Caco-2 (cell line): ENCODE measurements around the gene LMX1B. TPM values are rescaled to one million over a fixed set of nuclear protein-coding genes. Genes with fewer than 3 reads are reported as not detected.
A peak's percentile ranks its signal among the peaks of the same experiment; 100 is the strongest.
"Not testable (repeated sequence)": the region's sequence is repeated elsewhere in the genome, so short reads cannot be mapped to it uniquely, and the experiment has no call there.

ENCODE experiments used
- BruUV-seq: library from RNA; stranded (reverse); fragments of 400-500 nt; replicated peaks from 2 replicates; lab custom pipeline; 2021; lab: Mats Ljungman, UMichigan
- CTCF ChIA-PET: fragments of 300-600 bp; sonication (Branson Sonifier 250); formaldehyde crosslinking; loops from one replicate; lab custom pipeline; 2022; ENCODE audit warnings: antibody characterized with exemption; lab: Charles Lee
- POLR2A ChIA-PET: fragments of 300-600 bp; sonication (Branson Sonifier 250); formaldehyde crosslinking; loops from one replicate; lab custom pipeline; 2022; ENCODE audit warnings: antibody characterized with exemption; lab: Charles Lee
- DNase-seq, 2 experiments: peaks; one replicate each; pipeline versions ENCODE4 v3.0.0 to v3.0.0-alpha.2; 2020 to 2022
- H3K27me3 ChIP-seq: replicated peaks from 2 replicates; pipeline ENCODE4 v1.6.0; 2011; ENCODE audit warnings: low read length; ENCODE audit not compliant: control insufficient read depth, insufficient read depth
- H3K36me3 ChIP-seq: 2 replicates; pipeline ENCODE4 v1.5.1; 2011; ENCODE audit warnings: low read length; ENCODE audit not compliant: control insufficient read depth, insufficient read depth
- H3K4me1 ChIP-seq: fragments of 250-450 bp; sonication (Bioruptor Pico); 2 replicates; pipeline ENCODE4 v1.5.1; 2020; ENCODE audit warnings: mild to moderate bottlenecking
- H3K4me3 ChIP-seq: 2 replicates; pipeline ENCODE4 v1.5.1; 2011; ENCODE audit warnings: low read depth, mild to moderate bottlenecking, control low read depth, low read length
- H3K9me3 ChIP-seq: fragments of 250-450 bp; sonication (Bioruptor Pico); 2 replicates; pipeline ENCODE4 v1.5.1; 2020; ENCODE audit warnings: mild to moderate bottlenecking, moderate library complexity
- H3K27ac Mint-ChIP-seq: one replicate; pipeline ENCODE4 v1.8.0; 2022; ENCODE audit warnings: mixed read lengths; ENCODE audit not compliant: unreplicated experiment
- H3K27me3 Mint-ChIP-seq: one replicate; pipeline ENCODE4 v1.8.0; 2022; ENCODE audit warnings: mixed read lengths; ENCODE audit not compliant: insufficient read depth, unreplicated experiment
- H3K36me3 Mint-ChIP-seq: one replicate; pipeline ENCODE4 v1.8.0; 2022; ENCODE audit warnings: mild to moderate bottlenecking, mixed read lengths; ENCODE audit not compliant: insufficient read depth, unreplicated experiment
- H3K4me1 Mint-ChIP-seq: one replicate; pipeline ENCODE4 v1.8.0; 2022; ENCODE audit warnings: low read depth, mixed read lengths; ENCODE audit not compliant: unreplicated experiment
- H3K4me3 Mint-ChIP-seq: one replicate; pipeline ENCODE4 v1.8.0; 2022; ENCODE audit warnings: mild to moderate bottlenecking, moderate library complexity, mixed read lengths; ENCODE audit not compliant: unreplicated experiment
- H3K9me3 Mint-ChIP-seq: one replicate; pipeline ENCODE4 v1.8.0; 2022; ENCODE audit warnings: mixed read lengths; ENCODE audit not compliant: unreplicated experiment
- intact Hi-C: fragments of 100-400 bp; cut with micrococcal nuclease; formaldehyde crosslinking; loops from one replicate; pipeline ENCODE4 v1.10.0; 2022; ENCODE audit not compliant: unreplicated experiment
- total RNA-seq: library from RNA; stranded (reverse); gene quantifications from 2 replicates; pipeline ENCODE4 v1.2.3, GENCODE V29; 2022
- TF ChIP-seq, protein P1 (sequence below), 2 experiments: fragments of 200-600 bp in 1 of 2; IDR thresholded peaks; 1 replicate in 1 of 2; 2 replicates in 1 of 2; pipeline versions ENCODE4 v1.5.1 to v1.8.0; 2011 to 2022; ENCODE audit warnings: antibody characterized with exemption in 1 of 2, control low read depth in 1 of 2, inconsistent platforms in 1 of 2, low read depth in 1 of 2, low read length in 1 of 2, mild to moderate bottlenecking in 1 of 2, moderate library complexity in 1 of 2; ENCODE audit not compliant: insufficient read depth in 1 of 2, severe bottlenecking in 1 of 2, unreplicated experiment in 1 of 2

Gene LMX1B
- total RNA-seq, 1 experiment from 2014 or later, result 17.0 TPM

DNA sequence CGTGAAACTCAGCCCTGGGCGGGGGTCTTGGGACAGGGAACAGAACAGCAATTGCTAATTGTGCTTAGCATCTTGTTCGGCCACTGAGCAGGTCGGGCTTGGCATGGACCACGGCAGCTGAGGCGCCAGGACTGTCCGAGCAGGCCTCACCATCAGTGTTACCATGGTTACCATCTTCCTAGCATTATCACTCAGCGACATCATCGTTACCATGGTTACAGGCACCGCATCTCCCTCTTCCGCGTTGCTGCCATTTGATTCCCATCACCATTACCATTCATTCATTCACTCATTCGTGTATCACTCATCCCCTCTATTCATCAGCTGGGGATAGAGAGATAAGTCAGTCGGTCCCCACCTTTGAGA, 110.1 kb downstream of the LMX1B start:
- intact Hi-C loops, result no loop called here

DNA sequence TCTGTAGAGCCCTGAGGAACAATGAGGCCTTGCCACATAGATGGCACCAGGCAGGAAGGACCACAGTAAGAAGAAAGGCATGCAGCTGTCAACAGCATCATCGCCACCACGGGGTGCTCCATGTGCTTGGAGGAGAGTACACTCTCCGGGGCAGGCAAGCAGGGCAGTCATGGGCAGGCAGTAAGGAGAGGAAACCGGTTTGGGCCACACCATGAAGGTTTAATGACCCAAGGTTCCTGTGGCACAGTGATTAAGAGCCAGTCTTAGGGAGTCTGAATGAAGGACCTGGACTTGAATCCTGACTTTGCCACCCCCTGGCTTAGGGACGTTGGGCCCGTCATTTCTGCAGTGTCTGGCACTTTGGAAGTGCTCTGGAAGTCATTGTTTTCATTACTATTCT, 110.5 kb downstream of the LMX1B start:
- POLR2A ChIA-PET, result no interaction called here

More for the DNA sequence above, 110.1 kb downstream of the LMX1B start:
- Histone ChIP-seq H3K4me1 (0 out of 2 replicates have a peak, but pooled peaks cover 4% of the 10 kb centered on the region), H3K27me3 (no peaks in the 10 kb centered on the region), H3K4me3 (no peak overlapping the region), H3K36me3 (no peaks in the 10 kb centered on the region), H3K9me3 (peaks cover under 1% of the 10 kb centered on the region; the same call in 1 of the 2 replicates)
- ChIA-PET POLR2A (no interaction called here), CTCF (no interaction called here)
- no peaks in the 10 kb centered on the region for H3K36me3 Mint-ChIP-seq
- peaks cover 6% of the 10 kb centered on the region for H3K4me1 Mint-ChIP-seq
- no peak for DNase-seq
- TF ChIP-seq, protein P1, sequence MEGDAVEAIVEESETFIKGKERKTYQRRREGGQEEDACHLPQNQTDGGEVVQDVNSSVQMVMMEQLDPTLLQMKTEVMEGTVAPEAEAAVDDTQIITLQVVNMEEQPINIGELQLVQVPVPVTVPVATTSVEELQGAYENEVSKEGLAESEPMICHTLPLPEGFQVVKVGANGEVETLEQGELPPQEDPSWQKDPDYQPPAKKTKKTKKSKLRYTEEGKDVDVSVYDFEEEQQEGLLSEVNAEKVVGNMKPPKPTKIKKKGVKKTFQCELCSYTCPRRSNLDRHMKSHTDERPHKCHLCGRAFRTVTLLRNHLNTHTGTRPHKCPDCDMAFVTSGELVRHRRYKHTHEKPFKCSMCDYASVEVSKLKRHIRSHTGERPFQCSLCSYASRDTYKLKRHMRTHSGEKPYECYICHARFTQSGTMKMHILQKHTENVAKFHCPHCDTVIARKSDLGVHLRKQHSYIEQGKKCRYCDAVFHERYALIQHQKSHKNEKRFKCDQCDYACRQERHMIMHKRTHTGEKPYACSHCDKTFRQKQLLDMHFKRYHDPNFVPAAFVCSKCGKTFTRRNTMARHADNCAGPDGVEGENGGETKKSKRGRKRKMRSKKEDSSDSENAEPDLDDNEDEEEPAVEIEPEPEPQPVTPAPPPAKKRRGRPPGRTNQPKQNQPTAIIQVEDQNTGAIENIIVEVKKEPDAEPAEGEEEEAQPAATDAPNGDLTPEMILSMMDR (IDR thresholded peaks at IDR 0.05; ENCODE audit: insufficient read depth in 1 of 2, low read depth in 1 of 2, low read length in 1 of 2, severe bottlenecking in 1 of 2, unreplicated experiment in 1 of 2), result no peak
- H3K27ac Mint-ChIP-seq, result peak overlapping the region; percentile 33
- H3K4me3 Mint-ChIP-seq, result peak overlapping the region; percentile 76
- peaks cover 14% of the 10 kb centered on the region for H3K27me3 Mint-ChIP-seq
- BruUV-seq, result no TSS peak
- H3K9me3 Mint-ChIP-seq, result no peaks in the 10 kb centered on the region

DNA sequence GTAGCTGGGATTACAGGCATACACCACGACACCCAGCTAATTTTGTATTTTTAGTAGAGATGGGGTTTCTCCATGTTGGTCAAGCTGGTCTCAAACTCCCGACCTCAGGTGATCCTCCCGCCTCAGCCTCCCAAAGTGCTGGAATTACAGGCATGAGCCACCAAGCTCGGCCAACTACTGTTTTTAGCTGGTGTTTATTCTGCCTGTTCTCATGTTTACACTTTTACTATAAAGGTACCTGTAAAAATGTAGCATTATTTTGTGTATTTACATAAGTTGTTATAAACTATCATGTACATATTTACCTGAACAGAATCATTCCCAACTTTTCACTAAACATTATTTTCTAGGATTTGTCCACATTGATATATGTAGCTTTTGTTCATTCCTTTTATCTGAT, 111.8 kb downstream of the LMX1B start:
- H3K4me1 ChIP-seq, POLR2A ChIA-PET, H3K4me3 Mint-ChIP-seq, CTCF ChIA-PET, H3K36me3 Mint-ChIP-seq, H3K9me3 Mint-ChIP-seq, H3K27me3 ChIP-seq, H3K9me3 ChIP-seq, BruUV-seq, H3K27ac Mint-ChIP-seq, H3K4me1 Mint-ChIP-seq, H3K4me3 ChIP-seq, intact Hi-C loops, H3K36me3 ChIP-seq, DNase-seq: not testable (repeated sequence)
- H3K27me3 Mint-ChIP-seq, result peaks cover 16% of the 10 kb centered on the region

More for the DNA sequence above, 110.5 kb downstream of the LMX1B start:
- H3K9me3 Mint-ChIP-seq, result no peaks in the 10 kb centered on the region
- H3K36me3 Mint-ChIP-seq, result no peaks in the 10 kb centered on the region
- peak overlapping the region; percentile 33 for H3K27ac Mint-ChIP-seq
- CTCF ChIA-PET, result no interaction called here
- intact Hi-C loops, result no loop called here
- DNase-seq, result no peak
- Histone ChIP-seq H3K27me3 (no peaks in the 10 kb centered on the region), H3K4me3 (no peak overlapping the region), H3K9me3 (peaks cover 4% of the 10 kb centered on the region; the same call in 1 of the 2 replicates), H3K36me3 (no peaks in the 10 kb centered on the region), H3K4me1 (0 out of 2 replicates have a peak, but pooled peaks cover 4% of the 10 kb centered on the region)
- no TSS peak for BruUV-seq
- H3K4me1 Mint-ChIP-seq, result peaks cover 6% of the 10 kb centered on the region
- TF ChIP-seq, protein P1 (IDR thresholded peaks at IDR 0.05; ENCODE audit: insufficient read depth in 1 of 2, low read depth in 1 of 2, low read length in 1 of 2, severe bottlenecking in 1 of 2, unreplicated experiment in 1 of 2), result no peak
- H3K27me3 Mint-ChIP-seq, result peaks cover 16% of the 10 kb centered on the region
- peak overlapping the region; percentile 76 for H3K4me3 Mint-ChIP-seq

DNA sequence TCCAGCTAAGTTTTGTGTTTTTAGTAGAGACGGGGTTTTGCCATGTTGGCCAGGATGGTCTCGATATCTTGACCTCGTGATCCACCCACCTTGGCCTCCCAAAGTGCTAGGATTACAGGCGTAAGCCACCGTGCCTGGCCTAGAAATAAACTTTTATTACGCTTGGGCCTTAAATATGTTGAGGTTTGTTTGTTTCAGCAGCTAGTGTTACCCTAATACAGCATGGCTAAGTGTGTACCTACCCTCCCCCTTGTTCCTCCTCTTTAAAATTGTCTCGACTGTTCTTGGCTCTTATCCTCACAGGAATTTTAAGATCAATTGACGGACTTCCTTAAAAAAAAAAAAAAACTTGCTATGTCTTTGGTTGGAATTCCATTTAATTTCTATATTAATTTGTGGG, 114.5 kb downstream of the LMX1B start:
- DNase-seq, H3K4me1 ChIP-seq, H3K36me3 Mint-ChIP-seq, H3K27ac Mint-ChIP-seq, POLR2A ChIA-PET, intact Hi-C loops, H3K4me3 ChIP-seq, H3K4me1 Mint-ChIP-seq, H3K9me3 Mint-ChIP-seq, BruUV-seq, H3K9me3 ChIP-seq, H3K4me3 Mint-ChIP-seq, H3K27me3 ChIP-seq, H3K36me3 ChIP-seq: not testable (repeated sequence)
- CTCF ChIA-PET, result interaction anchor here (1.7 kb wide), 1 partner anchor 22 kb away, joined by 5 read pairs; no protein-coding TSS in a partner anchor
- peaks cover 18% of the 10 kb centered on the region for H3K27me3 Mint-ChIP-seq

DNA sequence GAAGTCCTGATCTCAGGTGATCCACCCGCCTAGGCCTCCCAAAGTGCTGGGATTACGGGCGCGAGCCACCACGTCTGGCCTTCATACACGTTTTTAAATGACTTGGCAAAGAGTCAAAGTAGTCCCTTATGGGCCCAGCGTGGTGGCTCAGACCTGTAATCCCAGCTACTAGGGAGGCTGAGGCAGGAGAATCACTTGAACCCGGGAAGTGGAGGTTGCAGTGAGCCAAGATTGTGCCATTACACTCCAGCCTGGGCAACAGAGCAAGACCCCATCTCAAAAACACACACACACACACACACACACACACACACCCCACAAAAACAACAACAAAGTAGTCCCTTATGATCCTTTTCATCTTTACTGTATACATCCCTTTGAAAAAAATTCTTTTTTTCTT, 116.9 kb downstream of the LMX1B start:
- H3K36me3 Mint-ChIP-seq, H3K27ac Mint-ChIP-seq, H3K36me3 ChIP-seq, H3K4me1 Mint-ChIP-seq, intact Hi-C loops, BruUV-seq, H3K4me3 ChIP-seq, H3K27me3 ChIP-seq, H3K4me3 Mint-ChIP-seq, DNase-seq, H3K4me1 ChIP-seq: not testable (repeated sequence)
- H3K27me3 Mint-ChIP-seq, result peaks cover 12% of the 10 kb centered on the region
- ChIA-PET CTCF (interaction anchor here (1.5 kb wide), 1 partner anchor 24 kb away, joined by 6 read pairs; no protein-coding TSS in a partner anchor), POLR2A (interaction anchor here (0.5 kb wide), 1 partner anchor 12 kb away, joined by 5 read pairs; no protein-coding TSS in a partner anchor)
- peaks cover 12% of the 10 kb centered on the region for H3K9me3 ChIP-seq
- H3K9me3 Mint-ChIP-seq, result peaks cover 21% of the 10 kb centered on the region
